Measurements from ENCODE around the gene BBOX1.
"Not testable (repeated sequence)": the region's sequence is repeated elsewhere in the genome, so short reads cannot be mapped to it uniquely, and the experiment has no call there.

BBOX1 gene, protein sequence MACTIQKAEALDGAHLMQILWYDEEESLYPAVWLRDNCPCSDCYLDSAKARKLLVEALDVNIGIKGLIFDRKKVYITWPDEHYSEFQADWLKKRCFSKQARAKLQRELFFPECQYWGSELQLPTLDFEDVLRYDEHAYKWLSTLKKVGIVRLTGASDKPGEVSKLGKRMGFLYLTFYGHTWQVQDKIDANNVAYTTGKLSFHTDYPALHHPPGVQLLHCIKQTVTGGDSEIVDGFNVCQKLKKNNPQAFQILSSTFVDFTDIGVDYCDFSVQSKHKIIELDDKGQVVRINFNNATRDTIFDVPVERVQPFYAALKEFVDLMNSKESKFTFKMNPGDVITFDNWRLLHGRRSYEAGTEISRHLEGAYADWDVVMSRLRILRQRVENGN

GRCh38 chr11:27040302-27041115 is at the start of gene BBOX1:
BBOX1 (plus strand) TSS chr11:27040815; CDS start chr11:27055431, 14,616 bp downstream.
- peak; percentile 30 for DNase-seq (ENCODE audit: low read depth, low spot score)

- DNase-seq (ENCODE audit: low read depth, low spot score), result no peak
These were observed 48.5 kb upstream of the BBOX1 start for GRCh38 chr11:26992031-26992541.

GRCh38 chr11:26993965-26994457 is 46.6 kb upstream of the BBOX1 start, which contains the start of gene FIBIN:
FIBIN (plus strand) TSS chr11:26994112; CDS start chr11:26994527, 415 bp downstream.
- peak; percentile 32 for DNase-seq (ENCODE audit: low read depth, low spot score)

DNA sequence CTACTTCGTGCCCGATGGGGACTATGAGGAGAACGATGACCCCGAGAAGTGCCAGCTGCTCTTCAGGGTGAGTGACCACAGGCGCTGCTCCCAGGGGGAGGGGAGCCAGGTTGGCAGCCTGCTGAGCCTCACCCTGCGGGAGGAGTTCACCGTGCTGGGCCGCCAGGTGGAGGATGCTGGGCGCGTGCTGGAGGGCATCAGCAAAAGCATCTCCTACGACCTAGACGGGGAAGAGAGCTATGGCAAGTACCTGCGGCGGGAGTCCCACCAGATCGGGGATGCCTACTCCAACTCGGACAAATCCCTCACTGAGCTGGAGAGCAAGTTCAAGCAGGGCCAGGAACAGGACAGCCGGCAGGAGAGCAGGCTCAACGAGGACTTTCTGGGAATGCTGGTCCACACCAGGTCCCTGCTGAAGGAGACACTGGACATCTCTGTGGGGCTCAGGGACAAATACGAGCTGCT is 46.0 kb upstream of the BBOX1 start:
- DNase-seq (ENCODE audit: low read depth, low spot score), result no peak

GRCh38 chr11:26995701-26996460 is 44.7 kb upstream of the BBOX1 start:
- no peak for DNase-seq (ENCODE audit: low read depth, low spot score)

GRCh38 chr11:26997378-26997777 is 43.2 kb upstream of the BBOX1 start:
- DNase-seq (ENCODE audit: low read depth, low spot score), result no peak

DNA sequence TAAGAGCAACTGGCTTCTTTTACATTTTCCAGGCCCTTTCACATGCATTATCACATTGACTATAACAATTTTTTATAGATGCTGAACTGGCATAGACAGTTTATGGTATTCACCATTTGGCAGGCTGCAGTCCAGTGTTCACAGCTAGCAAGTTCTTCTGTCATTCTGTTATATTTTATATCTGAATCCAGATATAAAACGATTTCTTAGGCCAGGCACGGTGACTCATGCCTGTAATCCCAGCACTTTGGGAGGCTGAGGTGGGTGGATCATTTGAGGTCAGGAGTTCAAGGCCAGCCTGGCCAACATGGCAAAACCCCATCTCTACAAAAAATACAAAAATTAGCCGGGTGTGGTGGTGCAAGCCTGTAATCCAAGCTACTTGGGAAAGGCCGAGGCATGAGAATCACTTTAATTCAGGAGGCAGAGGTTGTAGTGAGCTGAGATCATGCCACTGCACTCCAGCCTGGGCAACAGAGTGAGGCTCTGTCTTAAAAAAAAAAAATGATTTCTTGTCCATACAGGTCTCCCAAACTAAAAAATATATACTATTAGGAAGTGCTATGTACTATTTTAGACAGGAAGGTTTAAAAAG is 39.4 kb upstream of the BBOX1 start:
- DNase-seq (ENCODE audit: low read depth, low spot score), result not testable (repeated sequence)

DNA sequence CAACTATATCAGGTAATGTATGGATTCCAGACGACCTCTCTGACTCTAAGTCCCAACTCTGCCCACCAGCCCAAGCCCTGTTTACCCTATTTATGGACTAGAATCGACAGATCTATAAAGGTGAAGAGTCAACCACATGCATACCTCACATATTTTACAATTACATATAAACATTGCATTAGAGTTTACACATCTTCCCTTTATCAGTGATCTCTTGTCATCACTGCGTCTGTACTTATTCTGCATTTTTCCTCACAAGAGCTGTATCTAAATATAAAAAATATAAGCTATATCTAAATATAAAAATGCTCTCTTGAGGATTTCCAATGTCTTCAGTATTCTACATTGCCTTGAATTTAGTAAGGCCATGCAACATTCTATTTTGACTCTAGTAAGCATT is 38.2 kb upstream of the BBOX1 start:
- DNase-seq (ENCODE audit: low read depth, low spot score), result no peak

- DNase-seq (ENCODE audit: low read depth, low spot score), result no peak
These were observed 37.8 kb upstream of the BBOX1 start for GRCh38 chr11:27002838-27003237.

DNA sequence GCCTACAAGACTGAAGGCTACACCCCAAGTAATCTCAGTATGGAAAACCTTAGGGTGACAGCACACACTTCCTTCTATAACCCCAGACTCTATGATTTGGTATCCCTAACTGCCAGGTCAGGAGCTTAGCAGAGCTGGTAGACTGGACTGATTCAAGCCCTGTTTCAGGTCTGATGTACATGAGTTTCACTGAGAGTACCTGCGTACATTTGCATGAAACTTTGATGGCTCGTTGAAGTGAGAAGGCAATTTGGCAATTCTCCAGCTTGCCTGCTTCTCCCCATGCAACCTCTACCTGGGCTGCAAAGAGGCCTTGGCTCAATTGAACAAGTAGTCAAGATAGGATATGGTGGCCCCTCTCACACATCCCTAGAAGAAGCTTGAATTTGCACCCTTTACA is 36.5 kb upstream of the BBOX1 start:
- no peak for DNase-seq (ENCODE audit: low read depth, low spot score)

DNA sequence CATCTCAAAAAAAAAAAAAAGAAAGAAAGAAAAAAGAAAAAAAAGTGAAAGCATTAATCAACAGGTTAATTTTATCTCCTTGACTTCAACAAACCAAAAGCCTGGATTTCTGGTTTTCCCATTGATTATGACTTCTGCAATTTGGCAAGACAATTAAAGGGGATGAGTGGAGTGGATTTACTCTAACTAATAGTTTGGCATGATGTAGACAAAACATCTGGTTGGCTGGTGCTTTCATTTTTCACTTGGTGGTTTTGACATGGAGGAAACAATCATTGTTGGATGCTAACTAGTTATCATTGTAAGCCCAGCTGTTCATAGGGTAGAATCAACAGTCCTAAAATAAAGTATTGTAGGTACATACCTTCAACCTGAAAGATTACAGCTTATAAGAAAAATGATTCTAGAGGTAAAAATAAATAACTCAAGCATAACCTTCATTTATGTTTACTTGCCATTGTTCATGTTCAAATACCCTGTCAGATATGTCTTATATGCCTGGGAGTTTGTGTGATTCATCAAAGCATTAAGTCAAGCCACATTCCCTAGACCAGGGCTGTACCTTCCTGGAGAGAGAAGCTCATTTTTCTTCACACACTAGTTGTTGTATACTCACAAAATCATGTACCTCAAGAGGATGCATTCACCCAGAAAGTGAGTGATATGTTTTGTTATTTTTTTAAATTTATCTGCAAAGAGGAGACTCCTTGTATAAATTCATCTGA is 31.6 kb upstream of the BBOX1 start:
- no peak for DNase-seq (ENCODE audit: low read depth, low spot score)

GRCh38 chr11:27011560-27012233 is 28.9 kb upstream of the BBOX1 start:
- no peak for DNase-seq (ENCODE audit: low read depth, low spot score)

DNA sequence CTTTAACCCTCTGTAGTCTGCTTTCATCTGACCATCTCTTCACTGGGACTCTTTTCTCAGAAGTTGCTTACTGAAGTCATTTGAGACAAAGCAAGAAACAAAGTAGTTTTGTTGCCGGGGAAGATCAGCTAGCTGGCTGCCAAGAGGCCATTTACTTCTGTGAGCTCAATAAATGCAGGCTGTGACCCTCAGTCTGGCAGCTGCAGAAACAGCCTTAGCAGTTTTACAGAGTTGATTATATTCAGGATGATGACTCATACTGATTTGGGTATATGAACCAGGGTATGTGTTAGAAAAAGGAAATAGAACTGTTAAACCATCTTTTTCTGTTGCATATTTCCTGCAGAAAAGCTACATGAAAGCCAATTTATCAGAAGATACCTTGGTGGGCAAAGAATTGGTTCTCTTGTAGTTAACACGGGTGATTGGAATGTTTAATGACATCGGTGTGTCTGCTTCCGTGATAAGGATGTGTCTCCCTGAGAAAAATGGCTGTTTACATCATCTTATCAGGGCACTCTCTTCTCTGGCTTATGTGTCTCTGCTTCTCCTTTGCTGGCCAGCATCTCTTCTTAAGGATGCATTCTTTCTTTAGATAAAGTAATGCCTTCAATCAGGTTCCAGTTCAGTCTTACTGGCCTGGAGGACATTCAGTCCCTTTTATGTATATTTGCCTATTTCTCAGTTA is 28.2 kb upstream of the BBOX1 start:
- DNase-seq (ENCODE audit: low read depth, low spot score), result peak; percentile 35

GRCh38 chr11:27013781-27014361 is 26.7 kb upstream of the BBOX1 start:
- DNase-seq (ENCODE audit: low read depth, low spot score), result no peak

- DNase-seq (ENCODE audit: low read depth, low spot score), result no peak
These were observed 21.6 kb upstream of the BBOX1 start for GRCh38 chr11:27018902-27019529.

DNA sequence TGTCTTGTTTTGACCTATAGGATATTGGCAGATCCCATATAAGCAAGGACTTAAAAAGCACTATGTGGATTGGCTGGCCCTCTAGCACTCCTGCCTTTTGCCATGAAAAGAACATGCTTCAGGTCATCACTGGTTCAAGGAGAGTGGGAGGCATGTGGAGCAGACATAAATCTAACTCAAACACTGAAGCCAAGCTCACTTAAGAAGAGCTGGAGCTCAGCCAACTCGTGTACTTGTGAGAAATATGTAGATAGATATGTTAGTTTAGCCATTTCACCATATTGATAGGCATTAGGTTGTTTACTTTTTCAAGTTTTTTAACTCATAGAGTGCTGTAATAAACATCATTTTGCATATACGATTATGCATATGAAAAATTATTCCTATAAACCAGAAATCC is 19.9 kb upstream of the BBOX1 start:
- no peak for DNase-seq (ENCODE audit: low read depth, low spot score)

GRCh38 chr11:27022659-27023251 is 17.9 kb upstream of the BBOX1 start:
- no peak for DNase-seq (ENCODE audit: low read depth, low spot score)

DNA sequence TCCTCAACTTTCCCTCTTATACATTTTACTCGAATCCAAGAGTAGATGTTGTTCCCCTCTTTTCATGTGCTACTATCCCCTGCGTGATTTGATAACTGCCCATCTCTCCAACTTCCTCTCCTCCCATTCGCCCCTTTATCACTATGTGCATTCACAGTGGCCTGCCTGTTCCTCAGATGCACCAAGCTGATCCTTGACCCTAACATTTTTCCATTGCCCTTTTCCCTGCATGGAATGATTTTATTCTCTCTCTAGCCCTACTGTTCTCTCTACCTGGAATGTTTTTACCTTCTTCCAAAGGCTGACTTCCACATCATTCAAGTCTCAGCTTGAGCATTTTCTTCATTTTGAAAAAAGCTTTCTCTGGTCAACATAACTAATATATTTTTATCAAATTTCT is 15.8 kb upstream of the BBOX1 start:
- no peak for DNase-seq (ENCODE audit: low read depth, low spot score)

All from ELF-1 (cell line).